ENCODE measurements around the gene AKT1.

DNA sequence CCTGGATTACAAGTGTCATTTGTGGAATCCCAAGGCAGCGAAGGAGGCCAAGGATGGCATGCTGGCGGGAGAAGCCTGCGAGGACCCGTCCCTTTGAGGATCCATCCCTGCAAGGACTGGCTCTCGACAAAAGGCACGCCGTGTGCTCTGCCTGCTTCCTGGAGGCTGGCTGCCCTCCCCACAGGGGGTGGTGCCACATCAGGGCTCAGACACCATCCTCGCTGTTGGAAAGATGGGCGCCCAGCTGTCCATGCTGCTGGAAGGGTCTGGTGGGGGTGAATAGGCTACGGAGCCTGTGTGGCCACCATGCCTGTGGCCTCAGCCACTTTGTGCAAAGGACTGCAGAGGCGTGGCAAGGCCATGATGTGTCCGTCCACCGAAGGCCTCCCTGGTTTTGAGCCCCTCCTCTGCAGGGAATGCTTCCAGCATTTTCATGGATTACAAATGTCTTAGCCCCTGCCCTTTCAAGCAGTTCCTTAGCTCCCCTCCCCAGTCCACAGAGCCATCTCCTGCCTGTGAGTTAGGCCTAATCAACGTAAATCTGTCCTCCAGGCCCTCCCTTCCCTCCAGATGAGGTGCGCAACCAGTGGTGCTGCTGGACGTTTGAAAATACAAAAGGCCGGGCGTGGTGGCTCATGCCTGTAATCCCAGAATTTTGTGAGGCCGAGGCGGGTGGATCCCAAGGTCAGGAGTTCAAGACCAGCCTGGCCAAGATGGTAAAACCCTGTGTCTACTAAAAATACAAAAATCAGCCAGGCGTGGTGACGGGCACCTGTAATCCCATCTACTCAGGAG, 27.5 kb upstream of the AKT1 start:
- TF ChIP-seq, protein P1, sequence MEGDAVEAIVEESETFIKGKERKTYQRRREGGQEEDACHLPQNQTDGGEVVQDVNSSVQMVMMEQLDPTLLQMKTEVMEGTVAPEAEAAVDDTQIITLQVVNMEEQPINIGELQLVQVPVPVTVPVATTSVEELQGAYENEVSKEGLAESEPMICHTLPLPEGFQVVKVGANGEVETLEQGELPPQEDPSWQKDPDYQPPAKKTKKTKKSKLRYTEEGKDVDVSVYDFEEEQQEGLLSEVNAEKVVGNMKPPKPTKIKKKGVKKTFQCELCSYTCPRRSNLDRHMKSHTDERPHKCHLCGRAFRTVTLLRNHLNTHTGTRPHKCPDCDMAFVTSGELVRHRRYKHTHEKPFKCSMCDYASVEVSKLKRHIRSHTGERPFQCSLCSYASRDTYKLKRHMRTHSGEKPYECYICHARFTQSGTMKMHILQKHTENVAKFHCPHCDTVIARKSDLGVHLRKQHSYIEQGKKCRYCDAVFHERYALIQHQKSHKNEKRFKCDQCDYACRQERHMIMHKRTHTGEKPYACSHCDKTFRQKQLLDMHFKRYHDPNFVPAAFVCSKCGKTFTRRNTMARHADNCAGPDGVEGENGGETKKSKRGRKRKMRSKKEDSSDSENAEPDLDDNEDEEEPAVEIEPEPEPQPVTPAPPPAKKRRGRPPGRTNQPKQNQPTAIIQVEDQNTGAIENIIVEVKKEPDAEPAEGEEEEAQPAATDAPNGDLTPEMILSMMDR (IDR thresholded peaks at IDR 0.05; ENCODE audit: low read depth, low read length, missing input control), result no peak
- TF ChIP-seq, protein P2, sequence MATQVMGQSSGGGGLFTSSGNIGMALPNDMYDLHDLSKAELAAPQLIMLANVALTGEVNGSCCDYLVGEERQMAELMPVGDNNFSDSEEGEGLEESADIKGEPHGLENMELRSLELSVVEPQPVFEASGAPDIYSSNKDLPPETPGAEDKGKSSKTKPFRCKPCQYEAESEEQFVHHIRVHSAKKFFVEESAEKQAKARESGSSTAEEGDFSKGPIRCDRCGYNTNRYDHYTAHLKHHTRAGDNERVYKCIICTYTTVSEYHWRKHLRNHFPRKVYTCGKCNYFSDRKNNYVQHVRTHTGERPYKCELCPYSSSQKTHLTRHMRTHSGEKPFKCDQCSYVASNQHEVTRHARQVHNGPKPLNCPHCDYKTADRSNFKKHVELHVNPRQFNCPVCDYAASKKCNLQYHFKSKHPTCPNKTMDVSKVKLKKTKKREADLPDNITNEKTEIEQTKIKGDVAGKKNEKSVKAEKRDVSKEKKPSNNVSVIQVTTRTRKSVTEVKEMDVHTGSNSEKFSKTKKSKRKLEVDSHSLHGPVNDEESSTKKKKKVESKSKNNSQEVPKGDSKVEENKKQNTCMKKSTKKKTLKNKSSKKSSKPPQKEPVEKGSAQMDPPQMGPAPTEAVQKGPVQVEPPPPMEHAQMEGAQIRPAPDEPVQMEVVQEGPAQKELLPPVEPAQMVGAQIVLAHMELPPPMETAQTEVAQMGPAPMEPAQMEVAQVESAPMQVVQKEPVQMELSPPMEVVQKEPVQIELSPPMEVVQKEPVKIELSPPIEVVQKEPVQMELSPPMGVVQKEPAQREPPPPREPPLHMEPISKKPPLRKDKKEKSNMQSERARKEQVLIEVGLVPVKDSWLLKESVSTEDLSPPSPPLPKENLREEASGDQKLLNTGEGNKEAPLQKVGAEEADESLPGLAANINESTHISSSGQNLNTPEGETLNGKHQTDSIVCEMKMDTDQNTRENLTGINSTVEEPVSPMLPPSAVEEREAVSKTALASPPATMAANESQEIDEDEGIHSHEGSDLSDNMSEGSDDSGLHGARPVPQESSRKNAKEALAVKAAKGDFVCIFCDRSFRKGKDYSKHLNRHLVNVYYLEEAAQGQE (IDR thresholded peaks at IDR 0.05), result no peak
- TF ChIP-seq, protein P3, sequence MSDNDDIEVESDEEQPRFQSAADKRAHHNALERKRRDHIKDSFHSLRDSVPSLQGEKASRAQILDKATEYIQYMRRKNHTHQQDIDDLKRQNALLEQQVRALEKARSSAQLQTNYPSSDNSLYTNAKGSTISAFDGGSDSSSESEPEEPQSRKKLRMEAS (IDR thresholded peaks at IDR 0.05), result no peak
- TF ChIP-seq TAF1 (conservative IDR thresholded peaks at IDR 0.05) (no peak), JUND (IDR thresholded peaks at IDR 0.05) (no peak), FOXA1 (IDR thresholded peaks at IDR 0.05) (no peak), GABPA (IDR thresholded peaks at IDR 0.05 in 1 of 2, conservative IDR thresholded peaks at IDR 0.05 in 1 of 2) (no peak), SP1 (IDR thresholded peaks at IDR 0.05) (no peak), RAD21 (IDR thresholded peaks at IDR 0.05) (no peak), FOXA2 (IDR thresholded peaks at IDR 0.05) (no peak), RXRA (IDR thresholded peaks at IDR 0.05) (no peak)
- TF ChIP-seq, protein P4, sequence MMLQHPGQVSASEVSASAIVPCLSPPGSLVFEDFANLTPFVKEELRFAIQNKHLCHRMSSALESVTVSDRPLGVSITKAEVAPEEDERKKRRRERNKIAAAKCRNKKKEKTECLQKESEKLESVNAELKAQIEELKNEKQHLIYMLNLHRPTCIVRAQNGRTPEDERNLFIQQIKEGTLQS (IDR thresholded peaks at IDR 0.05), result no peak

Data from liver (tissue), 3 donors.